BLaER1 (cell line): ENCODE data around the gene ZFP30.

Source experiments
- H3K27ac ChIP-seq: shearing (Covaris generic); formaldehyde crosslinking; 2 replicates; pipeline ENCODE4 v1.8.1; 2022
- H3K27me3 ChIP-seq: shearing (Covaris generic); formaldehyde crosslinking; 2 replicates; pipeline ENCODE4 v1.8.1; 2022
- H3K36me3 ChIP-seq: shearing (Covaris generic); formaldehyde crosslinking; 2 replicates; pipeline ENCODE4 v1.8.1; 2022
- H3K4me1 ChIP-seq: shearing (Covaris generic); formaldehyde crosslinking; 2 replicates; pipeline ENCODE4 v1.8.1; 2022
- H3K4me2 ChIP-seq: shearing (Covaris generic); formaldehyde crosslinking; 2 replicates; pipeline ENCODE4 v1.8.1; 2022
- H3K4me3 ChIP-seq: shearing (Covaris generic); formaldehyde crosslinking; 2 replicates; pipeline ENCODE4 v1.8.1; 2022
- H3K9ac ChIP-seq: shearing (Covaris generic); formaldehyde crosslinking; 2 replicates; pipeline ENCODE4 v1.8.1; 2022
- H3K9me3 ChIP-seq: shearing (Covaris generic); formaldehyde crosslinking; 2 replicates; pipeline ENCODE4 v1.8.1; 2022
- H4K20me1 ChIP-seq: shearing (Covaris generic); formaldehyde crosslinking; 2 replicates; pipeline ENCODE4 v1.8.1; 2022
- Cebpa-rat ChIP-seq: shearing (Covaris generic); IDR thresholded peaks from 2 replicates; pipeline ENCODE4 v1.8.1; 2022

The ZFP30 gene

DNA sequence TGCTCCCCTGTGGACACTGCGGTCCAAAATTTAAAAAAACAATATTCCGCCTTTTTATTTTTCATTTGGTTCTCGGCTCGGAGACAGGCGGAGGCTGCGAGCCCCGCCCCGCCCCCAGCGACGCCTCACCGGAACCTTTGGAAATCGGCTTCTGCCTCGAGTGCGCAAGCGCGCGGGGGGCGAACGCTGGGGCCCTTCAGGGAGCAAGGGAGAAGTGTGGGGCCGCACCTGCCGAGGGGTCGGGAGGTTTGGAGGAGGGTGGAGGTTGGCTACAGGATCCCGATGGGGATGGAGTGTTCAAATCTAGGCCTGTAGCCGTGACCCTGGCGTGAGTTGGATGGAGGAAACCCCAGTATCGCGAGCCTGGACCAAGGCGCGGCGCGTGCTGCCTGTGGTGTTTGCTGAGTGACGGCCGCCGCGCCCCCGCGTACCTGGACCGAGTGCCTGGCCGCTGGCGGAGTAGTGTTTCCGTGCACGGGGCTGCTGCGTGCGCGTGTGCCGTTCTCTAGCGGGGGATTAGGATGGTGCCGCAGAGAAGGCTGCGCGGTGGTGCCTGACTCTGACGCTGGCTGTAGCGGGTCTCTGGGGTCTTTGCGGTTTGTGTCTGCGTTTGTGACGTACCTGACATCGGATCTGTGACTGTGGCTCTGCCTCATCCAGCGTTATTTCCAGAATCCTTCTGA is 565 bp upstream of the ZFP30 start:
- Histone ChIP-seq H3K4me2 (peak overlapping the region; percentile 82), H3K27me3 (no peaks in the 10 kb centered on the region)

GRCh38 chr19:37654629-37655300 is 500 bp downstream of the ZFP30 start:
- Histone ChIP-seq H4K20me1 (peaks cover 15% of the 10 kb centered on the region; the same call in 1 of the 2 replicates), H3K36me3 (peaks cover 28% of the 10 kb centered on the region), H3K4me2 (peak overlapping the region; percentile 82), H3K4me3 (peak overlapping the region; percentile 80), H3K9ac (peak overlapping the region; percentile 92), H3K27ac (peak overlapping the region; percentile 92), H3K4me1 (peaks cover 25% of the 10 kb centered on the region), H3K27me3 (no peaks in the 10 kb centered on the region), H3K9me3 (peaks cover 38% of the 10 kb centered on the region)
- no peak for TF ChIP-seq Cebpa-rat

More for the DNA sequence above, 565 bp upstream of the ZFP30 start:
- no peak for TF ChIP-seq Cebpa-rat
- peaks cover 25% of the 10 kb centered on the region for H3K4me1 ChIP-seq
- peaks cover 15% of the 10 kb centered on the region; the same call in 1 of the 2 replicates for H4K20me1 ChIP-seq
- H3K9me3 ChIP-seq = peaks cover 38% of the 10 kb centered on the region
- H3K36me3 ChIP-seq = peaks cover 25% of the 10 kb centered on the region
- peak overlapping the region; percentile 92 for H3K9ac ChIP-seq
- H3K4me3 ChIP-seq = peak overlapping the region; percentile 80
- H3K27ac ChIP-seq = peak overlapping the region; percentile 92

DNA sequence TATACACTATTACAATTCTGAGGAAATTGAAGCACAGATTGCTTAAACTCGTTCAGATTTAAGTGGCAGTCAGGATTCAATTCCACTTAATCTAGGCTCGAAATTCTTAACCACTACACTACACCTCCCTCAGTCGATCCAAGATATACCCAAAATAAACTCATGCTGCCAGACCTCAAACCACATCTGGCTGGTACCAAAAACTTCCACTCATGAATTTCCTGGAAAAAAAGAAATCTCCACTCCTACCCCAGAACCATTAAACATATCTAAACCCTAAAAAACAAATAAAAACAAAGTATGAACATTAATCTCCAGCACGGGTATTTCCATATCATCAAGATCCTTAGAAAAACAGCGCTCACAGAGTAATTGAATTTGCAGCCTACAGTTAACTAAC is 1.1 kb downstream of the ZFP30 start:
- Histone ChIP-seq H3K27me3 (no peaks in the 10 kb centered on the region), H3K9me3 (peaks cover 43% of the 10 kb centered on the region), H3K4me1 (peaks cover 25% of the 10 kb centered on the region), H3K27ac (peak overlapping the region; percentile 92), H3K4me3 (peak overlapping the region; percentile 80), H3K36me3 (peaks cover 35% of the 10 kb centered on the region), H4K20me1 (peaks cover 15% of the 10 kb centered on the region; the same call in 1 of the 2 replicates), H3K4me2 (peak overlapping the region; percentile 82), H3K9ac (peak overlapping the region; percentile 92)
- TF ChIP-seq Cebpa-rat = no peak

DNA sequence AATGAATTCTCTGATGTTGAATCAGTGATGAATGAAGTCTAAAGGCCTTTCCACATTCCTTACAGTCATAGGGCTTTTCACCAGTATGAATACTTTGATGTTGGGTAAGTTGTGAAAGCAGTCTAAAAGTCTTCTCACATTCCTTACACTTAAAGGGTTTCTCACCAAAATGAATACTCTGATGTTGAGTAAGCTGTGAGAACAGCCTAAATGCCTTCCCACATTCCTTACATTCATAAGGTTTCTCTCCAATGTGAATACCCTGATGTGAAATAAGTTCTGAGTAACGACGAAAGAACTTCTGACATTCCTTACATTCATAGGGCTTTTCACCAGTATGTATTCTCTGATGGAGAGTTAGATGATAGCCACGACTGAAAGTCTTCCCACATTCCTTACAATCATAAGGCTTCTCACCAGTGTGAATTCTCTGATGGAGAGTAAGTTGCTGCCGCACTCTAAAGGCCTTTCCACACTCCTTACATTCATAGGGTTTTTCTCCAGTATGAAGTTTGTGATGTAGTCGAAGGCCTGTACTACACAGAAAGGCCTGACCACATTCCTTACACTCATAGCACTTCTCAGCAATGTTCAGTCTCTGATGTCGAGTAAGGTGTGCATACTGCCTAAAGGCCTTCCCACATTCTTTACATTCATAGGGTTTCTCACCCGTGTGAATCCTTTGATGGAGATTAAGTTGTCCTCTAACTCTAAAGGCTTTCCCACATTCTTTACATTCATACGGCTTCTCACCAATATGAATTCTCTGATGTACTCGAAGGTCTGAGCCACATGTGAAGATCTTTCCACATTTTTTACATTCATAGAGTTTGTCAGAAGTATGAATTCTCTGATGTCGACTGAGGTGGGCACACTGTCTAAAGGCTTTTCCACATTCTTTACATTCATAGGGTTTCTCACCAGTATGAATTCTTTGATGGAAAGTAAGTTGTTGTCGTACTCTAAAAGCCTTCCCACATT is 19.9 kb downstream of the ZFP30 start:
- no peaks in the 10 kb centered on the region for H3K27me3 ChIP-seq
- no peaks in the 10 kb centered on the region for H4K20me1 ChIP-seq
- H3K4me3 ChIP-seq = peak overlapping the region; percentile 45; the same call in 1 of the 2 replicates
- no peaks in the 10 kb centered on the region for H3K4me1 ChIP-seq
- peaks cover 78% of the 10 kb centered on the region for H3K36me3 ChIP-seq
- no peak overlapping the region for H3K9ac ChIP-seq
- peaks cover 93% of the 10 kb centered on the region for H3K9me3 ChIP-seq
- no peak overlapping the region for H3K27ac ChIP-seq
- H3K4me2 ChIP-seq = no peak overlapping the region
- TF ChIP-seq Cebpa-rat = no peak

- Histone ChIP-seq H3K4me1 (peaks cover 17% of the 10 kb centered on the region), H4K20me1 (no peaks in the 10 kb centered on the region), H3K9me3 (peaks cover 20% of the 10 kb centered on the region), H3K27me3 (no peaks in the 10 kb centered on the region), H3K4me3 (peak overlapping the region; percentile 79), H3K36me3 (peaks cover 13% of the 10 kb centered on the region), H3K27ac (peak overlapping the region; percentile 62; the same call in 1 of the 2 replicates), H3K9ac (peak overlapping the region; percentile 80), H3K4me2 (peak overlapping the region; percentile 88)
- no peak for TF ChIP-seq Cebpa-rat
Observed at GRCh38 chr19:37594982-37595382, 60.3 kb downstream of the ZFP30 start.

DNA sequence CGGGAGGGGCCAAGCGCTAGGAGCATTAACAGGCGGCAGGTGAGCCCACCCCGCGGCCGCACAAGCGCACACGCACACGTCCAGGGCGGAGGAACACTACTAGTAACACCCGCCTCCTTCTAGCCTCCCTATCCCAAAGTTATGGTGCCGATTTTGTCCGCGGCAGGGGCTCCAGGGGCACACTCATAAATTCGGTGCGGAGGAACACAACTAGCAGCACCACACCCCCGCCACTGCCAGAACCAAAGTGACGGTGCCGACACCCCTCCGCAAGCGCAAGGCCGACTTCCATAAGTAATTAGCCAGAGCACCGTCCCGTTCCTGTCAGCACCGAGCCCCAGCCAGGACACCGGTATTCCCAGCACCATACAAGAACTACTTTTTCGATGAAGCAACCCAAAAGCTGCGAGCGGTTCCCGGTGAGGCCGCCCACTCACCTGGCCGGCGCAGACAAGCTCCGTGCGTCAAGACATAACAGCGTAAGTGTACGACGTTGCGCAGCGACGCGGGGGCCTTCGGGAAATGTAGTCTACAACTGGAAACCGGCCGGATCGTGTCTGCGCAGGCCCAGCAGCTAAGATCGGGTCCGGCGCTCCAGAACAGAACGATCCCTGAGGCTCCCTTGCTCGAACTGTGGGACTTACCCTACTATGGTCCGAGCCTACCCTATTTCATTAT is 60.8 kb downstream of the ZFP30 start, which contains the start of the genes ZNF540 and ZNF571:
ZNF540 (plus strand) TSS at position 573 of the 678 bp plus-strand sequence. CDS start 3,572 bp downstream, outside the sequence.
ZNF571 (minus strand) TSS at position 489 of the 678 bp plus-strand sequence. CDS start 8,116 bp downstream, outside the sequence.
- peaks cover 17% of the 10 kb centered on the region for H3K4me1 ChIP-seq
- peak within 1 kb of the TSS; percentile 80 for H3K9ac ChIP-seq
- peak within 1 kb of the TSS; percentile 62 for H3K27ac ChIP-seq
- peaks cover 20% of the 10 kb centered on the region for H3K9me3 ChIP-seq
- peak within 1 kb of the TSS; percentile 79 for H3K4me3 ChIP-seq
- H3K27me3 ChIP-seq = no peaks in the 10 kb centered on the region
- H4K20me1 ChIP-seq = no peaks in the 10 kb centered on the region
- H3K36me3 ChIP-seq = peaks cover 16% of the 10 kb centered on the region
- peak within 1 kb of the TSS; percentile 88 for H3K4me2 ChIP-seq
- TF ChIP-seq Cebpa-rat = no peak

- H3K4me1 ChIP-seq = peaks cover 17% of the 10 kb centered on the region
- peak overlapping the region; percentile 62 for H3K27ac ChIP-seq
- H3K9me3 ChIP-seq = peaks cover 20% of the 10 kb centered on the region
- H3K4me3 ChIP-seq = peak overlapping the region; percentile 79
- no peaks in the 10 kb centered on the region for H4K20me1 ChIP-seq
- H3K9ac ChIP-seq = peak overlapping the region; percentile 80
- H3K27me3 ChIP-seq = no peaks in the 10 kb centered on the region
- H3K36me3 ChIP-seq = peaks cover 17% of the 10 kb centered on the region
- TF ChIP-seq Cebpa-rat = no peak
- peak overlapping the region; percentile 88 for H3K4me2 ChIP-seq
Observed at GRCh38 chr19:37593996-37594303, 61.3 kb downstream of the ZFP30 start.

GRCh38 chr19:37583340-37583739 is 71.9 kb downstream of the ZFP30 start:
- no peaks in the 10 kb centered on the region for H4K20me1 ChIP-seq
- H3K4me1 ChIP-seq = no peaks in the 10 kb centered on the region
- H3K4me3 ChIP-seq = no peak overlapping the region
- no peak for TF ChIP-seq Cebpa-rat
- H3K36me3 ChIP-seq = peaks cover 94% of the 10 kb centered on the region
- H3K4me2 ChIP-seq = no peak overlapping the region
- no peaks in the 10 kb centered on the region; the same call in 1 of the 2 replicates for H3K27me3 ChIP-seq
- no peak overlapping the region for H3K9ac ChIP-seq
- no peaks in the 10 kb centered on the region; the same call in none of the 2 replicates for H3K9me3 ChIP-seq
- no peak overlapping the region for H3K27ac ChIP-seq

DNA sequence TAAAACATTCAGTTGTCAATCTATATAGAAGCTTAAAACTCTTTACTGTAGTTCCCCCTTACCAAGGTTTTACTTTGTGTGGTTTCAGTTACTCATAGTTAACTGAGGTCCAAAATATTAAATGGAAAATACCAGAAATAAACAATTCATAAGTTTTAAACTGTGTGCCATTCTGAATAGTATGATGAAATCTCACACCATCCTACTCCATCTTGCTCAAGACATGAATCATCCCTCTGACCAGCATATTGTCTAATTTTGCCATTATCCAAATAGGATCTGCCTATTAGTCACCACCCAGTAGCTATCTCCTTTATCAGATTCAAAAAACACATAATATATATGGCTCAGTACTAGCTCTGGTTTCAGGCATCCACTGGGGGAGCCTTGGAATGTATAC is 83.1 kb downstream of the ZFP30 start:
- no peaks in the 10 kb centered on the region for H4K20me1 ChIP-seq
- H3K9ac ChIP-seq = no peak overlapping the region
- peaks cover 46% of the 10 kb centered on the region for H3K9me3 ChIP-seq
- no peaks in the 10 kb centered on the region for H3K27me3 ChIP-seq
- H3K4me3 ChIP-seq = no peak overlapping the region
- TF ChIP-seq Cebpa-rat = no peak
- H3K36me3 ChIP-seq = peaks cover 65% of the 10 kb centered on the region
- no peak overlapping the region for H3K4me2 ChIP-seq
- no peaks in the 10 kb centered on the region for H3K4me1 ChIP-seq
- H3K27ac ChIP-seq = no peak overlapping the region
